ENCODE measurements around the gene FAM124A.

DNA sequence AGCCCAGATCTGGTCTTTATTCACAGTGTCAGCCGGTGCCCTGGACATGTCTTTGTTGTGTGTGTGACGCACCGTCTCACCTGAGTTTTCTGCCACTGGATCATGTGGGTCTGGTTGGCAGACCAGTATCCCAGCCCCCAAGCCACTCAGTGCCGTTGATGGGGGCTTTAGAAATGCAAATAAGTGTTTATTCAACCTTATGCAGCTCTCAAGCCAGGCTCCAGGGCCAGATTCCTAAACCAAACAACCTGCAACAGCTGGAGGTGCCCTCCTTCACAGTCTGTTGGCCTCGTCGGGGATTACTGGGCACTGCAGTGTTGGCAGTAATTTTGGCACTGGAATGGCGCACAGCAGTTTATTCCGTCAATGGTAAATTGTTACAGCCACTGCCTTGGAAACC lies 21.6 kb downstream of the FAM124A start:
- TF ChIP-seq, protein P1, sequence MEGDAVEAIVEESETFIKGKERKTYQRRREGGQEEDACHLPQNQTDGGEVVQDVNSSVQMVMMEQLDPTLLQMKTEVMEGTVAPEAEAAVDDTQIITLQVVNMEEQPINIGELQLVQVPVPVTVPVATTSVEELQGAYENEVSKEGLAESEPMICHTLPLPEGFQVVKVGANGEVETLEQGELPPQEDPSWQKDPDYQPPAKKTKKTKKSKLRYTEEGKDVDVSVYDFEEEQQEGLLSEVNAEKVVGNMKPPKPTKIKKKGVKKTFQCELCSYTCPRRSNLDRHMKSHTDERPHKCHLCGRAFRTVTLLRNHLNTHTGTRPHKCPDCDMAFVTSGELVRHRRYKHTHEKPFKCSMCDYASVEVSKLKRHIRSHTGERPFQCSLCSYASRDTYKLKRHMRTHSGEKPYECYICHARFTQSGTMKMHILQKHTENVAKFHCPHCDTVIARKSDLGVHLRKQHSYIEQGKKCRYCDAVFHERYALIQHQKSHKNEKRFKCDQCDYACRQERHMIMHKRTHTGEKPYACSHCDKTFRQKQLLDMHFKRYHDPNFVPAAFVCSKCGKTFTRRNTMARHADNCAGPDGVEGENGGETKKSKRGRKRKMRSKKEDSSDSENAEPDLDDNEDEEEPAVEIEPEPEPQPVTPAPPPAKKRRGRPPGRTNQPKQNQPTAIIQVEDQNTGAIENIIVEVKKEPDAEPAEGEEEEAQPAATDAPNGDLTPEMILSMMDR (conservative IDR thresholded peaks at IDR 0.05; ENCODE audit: low read depth in 2 of 2) = no peak
- TF ChIP-seq NANOG (IDR thresholded peaks at IDR 0.05; ENCODE audit: borderline replicate concordance) (peak; percentile 98), EZH2phosphoT487 (IDR thresholded peaks at IDR 0.05; ENCODE audit: unreplicated experiment) (no peak), STAT1 (IDR thresholded peaks at IDR 0.05; ENCODE audit: unreplicated experiment) (no peak), CREB1 (CRISPR knock-in tag; IDR thresholded peaks at IDR 0.05; ENCODE audit: low read depth) (peak; percentile 64), JUNB (IDR thresholded peaks at IDR 0.05; ENCODE audit: unreplicated experiment) (no peak), POLR2AphosphoS5 (IDR thresholded peaks at IDR 0.05; ENCODE audit: low read depth) (no peak), EZH2 (IDR thresholded peaks at IDR 0.05; ENCODE audit: low read depth, unreplicated experiment) (no peak), ZNF331 (CRISPR knock-in tag; IDR thresholded peaks at IDR 0.05; ENCODE audit: low read depth) (no peak), ZNF114 (CRISPR knock-in tag; IDR thresholded peaks at IDR 0.05) (no peak)
- TF ChIP-seq, protein P2, sequence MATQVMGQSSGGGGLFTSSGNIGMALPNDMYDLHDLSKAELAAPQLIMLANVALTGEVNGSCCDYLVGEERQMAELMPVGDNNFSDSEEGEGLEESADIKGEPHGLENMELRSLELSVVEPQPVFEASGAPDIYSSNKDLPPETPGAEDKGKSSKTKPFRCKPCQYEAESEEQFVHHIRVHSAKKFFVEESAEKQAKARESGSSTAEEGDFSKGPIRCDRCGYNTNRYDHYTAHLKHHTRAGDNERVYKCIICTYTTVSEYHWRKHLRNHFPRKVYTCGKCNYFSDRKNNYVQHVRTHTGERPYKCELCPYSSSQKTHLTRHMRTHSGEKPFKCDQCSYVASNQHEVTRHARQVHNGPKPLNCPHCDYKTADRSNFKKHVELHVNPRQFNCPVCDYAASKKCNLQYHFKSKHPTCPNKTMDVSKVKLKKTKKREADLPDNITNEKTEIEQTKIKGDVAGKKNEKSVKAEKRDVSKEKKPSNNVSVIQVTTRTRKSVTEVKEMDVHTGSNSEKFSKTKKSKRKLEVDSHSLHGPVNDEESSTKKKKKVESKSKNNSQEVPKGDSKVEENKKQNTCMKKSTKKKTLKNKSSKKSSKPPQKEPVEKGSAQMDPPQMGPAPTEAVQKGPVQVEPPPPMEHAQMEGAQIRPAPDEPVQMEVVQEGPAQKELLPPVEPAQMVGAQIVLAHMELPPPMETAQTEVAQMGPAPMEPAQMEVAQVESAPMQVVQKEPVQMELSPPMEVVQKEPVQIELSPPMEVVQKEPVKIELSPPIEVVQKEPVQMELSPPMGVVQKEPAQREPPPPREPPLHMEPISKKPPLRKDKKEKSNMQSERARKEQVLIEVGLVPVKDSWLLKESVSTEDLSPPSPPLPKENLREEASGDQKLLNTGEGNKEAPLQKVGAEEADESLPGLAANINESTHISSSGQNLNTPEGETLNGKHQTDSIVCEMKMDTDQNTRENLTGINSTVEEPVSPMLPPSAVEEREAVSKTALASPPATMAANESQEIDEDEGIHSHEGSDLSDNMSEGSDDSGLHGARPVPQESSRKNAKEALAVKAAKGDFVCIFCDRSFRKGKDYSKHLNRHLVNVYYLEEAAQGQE (IDR thresholded peaks at IDR 0.05; ENCODE audit: unreplicated experiment) = no peak
- TF ChIP-seq, protein P3, sequence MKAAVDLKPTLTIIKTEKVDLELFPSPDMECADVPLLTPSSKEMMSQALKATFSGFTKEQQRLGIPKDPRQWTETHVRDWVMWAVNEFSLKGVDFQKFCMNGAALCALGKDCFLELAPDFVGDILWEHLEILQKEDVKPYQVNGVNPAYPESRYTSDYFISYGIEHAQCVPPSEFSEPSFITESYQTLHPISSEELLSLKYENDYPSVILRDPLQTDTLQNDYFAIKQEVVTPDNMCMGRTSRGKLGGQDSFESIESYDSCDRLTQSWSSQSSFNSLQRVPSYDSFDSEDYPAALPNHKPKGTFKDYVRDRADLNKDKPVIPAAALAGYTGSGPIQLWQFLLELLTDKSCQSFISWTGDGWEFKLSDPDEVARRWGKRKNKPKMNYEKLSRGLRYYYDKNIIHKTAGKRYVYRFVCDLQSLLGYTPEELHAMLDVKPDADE (IDR thresholded peaks at IDR 0.05) = no peak
- TF ChIP-seq, protein P4, sequence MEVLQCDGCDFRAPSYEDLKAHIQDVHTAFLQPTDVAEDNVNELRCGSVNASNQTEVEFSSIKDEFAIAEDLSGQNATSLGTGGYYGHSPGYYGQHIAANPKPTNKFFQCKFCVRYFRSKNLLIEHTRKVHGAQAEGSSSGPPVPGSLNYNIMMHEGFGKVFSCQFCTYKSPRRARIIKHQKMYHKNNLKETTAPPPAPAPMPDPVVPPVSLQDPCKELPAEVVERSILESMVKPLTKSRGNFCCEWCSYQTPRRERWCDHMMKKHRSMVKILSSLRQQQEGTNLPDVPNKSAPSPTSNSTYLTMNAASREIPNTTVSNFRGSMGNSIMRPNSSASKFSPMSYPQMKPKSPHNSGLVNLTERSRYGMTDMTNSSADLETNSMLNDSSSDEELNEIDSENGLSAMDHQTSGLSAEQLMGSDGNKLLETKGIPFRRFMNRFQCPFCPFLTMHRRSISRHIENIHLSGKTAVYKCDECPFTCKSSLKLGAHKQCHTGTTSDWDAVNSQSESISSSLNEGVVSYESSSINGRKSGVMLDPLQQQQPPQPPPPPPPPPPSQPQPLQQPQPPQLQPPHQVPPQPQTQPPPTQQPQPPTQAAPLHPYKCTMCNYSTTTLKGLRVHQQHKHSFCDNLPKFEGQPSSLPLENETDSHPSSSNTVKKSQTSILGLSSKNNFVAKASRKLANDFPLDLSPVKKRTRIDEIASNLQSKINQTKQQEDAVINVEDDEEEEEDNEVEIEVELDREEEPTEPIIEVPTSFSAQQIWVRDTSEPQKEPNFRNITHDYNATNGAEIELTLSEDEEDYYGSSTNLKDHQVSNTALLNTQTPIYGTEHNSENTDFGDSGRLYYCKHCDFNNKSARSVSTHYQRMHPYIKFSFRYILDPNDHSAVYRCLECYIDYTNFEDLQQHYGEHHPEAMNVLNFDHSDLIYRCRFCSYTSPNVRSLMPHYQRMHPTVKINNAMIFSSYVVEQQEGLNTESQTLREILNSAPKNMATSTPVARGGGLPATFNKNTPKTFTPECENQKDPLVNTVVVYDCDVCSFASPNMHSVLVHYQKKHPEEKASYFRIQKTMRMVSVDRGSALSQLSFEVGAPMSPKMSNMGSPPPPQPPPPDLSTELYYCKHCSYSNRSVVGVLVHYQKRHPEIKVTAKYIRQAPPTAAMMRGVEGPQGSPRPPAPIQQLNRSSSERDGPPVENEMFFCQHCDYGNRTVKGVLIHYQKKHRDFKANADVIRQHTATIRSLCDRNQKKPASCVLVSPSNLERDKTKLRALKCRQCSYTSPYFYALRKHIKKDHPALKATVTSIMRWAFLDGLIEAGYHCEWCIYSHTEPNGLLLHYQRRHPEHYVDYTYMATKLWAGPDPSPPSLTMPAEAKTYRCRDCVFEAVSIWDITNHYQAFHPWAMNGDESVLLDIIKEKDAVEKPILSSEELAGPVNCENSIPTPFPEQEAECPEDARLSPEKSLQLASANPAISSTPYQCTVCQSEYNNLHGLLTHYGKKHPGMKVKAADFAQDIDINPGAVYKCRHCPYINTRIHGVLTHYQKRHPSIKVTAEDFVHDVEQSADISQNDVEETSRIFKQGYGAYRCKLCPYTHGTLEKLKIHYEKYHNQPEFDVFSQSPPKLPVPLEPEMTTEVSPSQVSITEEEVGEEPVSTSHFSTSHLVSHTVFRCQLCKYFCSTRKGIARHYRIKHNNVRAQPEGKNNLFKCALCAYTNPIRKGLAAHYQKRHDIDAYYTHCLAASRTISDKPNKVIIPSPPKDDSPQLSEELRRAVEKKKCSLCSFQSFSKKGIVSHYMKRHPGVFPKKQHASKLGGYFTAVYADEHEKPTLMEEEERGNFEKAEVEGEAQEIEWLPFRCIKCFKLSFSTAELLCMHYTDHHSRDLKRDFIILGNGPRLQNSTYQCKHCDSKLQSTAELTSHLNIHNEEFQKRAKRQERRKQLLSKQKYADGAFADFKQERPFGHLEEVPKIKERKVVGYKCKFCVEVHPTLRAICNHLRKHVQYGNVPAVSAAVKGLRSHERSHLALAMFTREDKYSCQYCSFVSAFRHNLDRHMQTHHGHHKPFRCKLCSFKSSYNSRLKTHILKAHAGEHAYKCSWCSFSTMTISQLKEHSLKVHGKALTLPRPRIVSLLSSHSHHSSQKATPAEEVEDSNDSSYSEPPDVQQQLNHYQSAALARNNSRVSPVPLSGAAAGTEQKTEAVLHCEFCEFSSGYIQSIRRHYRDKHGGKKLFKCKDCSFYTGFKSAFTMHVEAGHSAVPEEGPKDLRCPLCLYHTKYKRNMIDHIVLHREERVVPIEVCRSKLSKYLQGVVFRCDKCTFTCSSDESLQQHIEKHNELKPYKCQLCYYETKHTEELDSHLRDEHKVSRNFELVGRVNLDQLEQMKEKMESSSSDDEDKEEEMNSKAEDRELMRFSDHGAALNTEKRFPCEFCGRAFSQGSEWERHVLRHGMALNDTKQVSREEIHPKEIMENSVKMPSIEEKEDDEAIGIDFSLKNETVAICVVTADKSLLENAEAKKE (CRISPR knock-in tag; IDR thresholded peaks at IDR 0.05) = no peak
